HG02938 (cell line): ENCODE measurements around the gene MRI1.
"Not testable (repeated sequence)": the region's sequence is repeated elsewhere in the genome, so short reads cannot be mapped to it uniquely, and the experiment has no call there.

Source experiments
- ATAC-seq: cut with Tn5 transposase; IDR thresholded peaks from one replicate; pipeline ENCODE4 v1.9.1; 2021; ENCODE audit warnings: mild to moderate bottlenecking, moderate library complexity; ENCODE audit not compliant: unreplicated experiment

MRI1 gene

GRCh38 chr19:13758795-13759194 lies 5.5 kb upstream of the MRI1 start:
- no peak for ATAC-seq

GRCh38 chr19:13761423-13761822 lies 2.9 kb upstream of the MRI1 start:
- ATAC-seq, result no peak

GRCh38 chr19:13762635-13763235 lies 1.6 kb upstream of the MRI1 start:
- no peak for ATAC-seq

- no peak for ATAC-seq
These were observed 1.1 kb upstream of the MRI1 start for GRCh38 chr19:13763265-13763664.

GRCh38 chr19:13764821-13765394 lies 586 bp downstream of the MRI1 start:
- ATAC-seq, result no peak

GRCh38 chr19:13765395-13766094 lies 1.2 kb downstream of the MRI1 start:
- ATAC-seq, result no peak

- no peak for ATAC-seq
These were observed 1.8 kb downstream of the MRI1 start for GRCh38 chr19:13766095-13766481.

- no peak for ATAC-seq
These were observed 4.2 kb downstream of the MRI1 start for GRCh38 chr19:13768510-13768909.

GRCh38 chr19:13770013-13770635 lies 5.8 kb downstream of the MRI1 start:
- ATAC-seq, result no peak

- ATAC-seq, result peak; percentile 88
These were observed 10.2 kb downstream of the MRI1 start, which contains the start of gene C19orf53 for GRCh38 chr19:13774217-13775191. Gene C19orf53 (plus strand): TSS chr19:13774456. CDS start chr19:13774478, 22 bp downstream.

GRCh38 chr19:13778398-13778797 lies 14.1 kb downstream of the MRI1 start:
- ATAC-seq, result no peak

- ATAC-seq, result no peak
These were observed 14.5 kb downstream of the MRI1 start for GRCh38 chr19:13778847-13779246.

GRCh38 chr19:13779794-13780193 lies 15.5 kb downstream of the MRI1 start:
- not testable (repeated sequence) for ATAC-seq

- ATAC-seq, result no peak
These were observed 17.2 kb downstream of the MRI1 start for GRCh38 chr19:13781547-13781946.

- ATAC-seq, result no peak
These were observed 18.2 kb downstream of the MRI1 start for GRCh38 chr19:13782537-13782936.

- no peak for ATAC-seq
These were observed 19.5 kb downstream of the MRI1 start for GRCh38 chr19:13783565-13784500.

- no peak for ATAC-seq
These were observed 20.6 kb downstream of the MRI1 start for GRCh38 chr19:13784731-13785452.

GRCh38 chr19:13788991-13789390 lies 24.7 kb downstream of the MRI1 start:
- ATAC-seq, result no peak

GRCh38 chr19:13790354-13790753 lies 26.0 kb downstream of the MRI1 start:
- ATAC-seq, result no peak
